IPS-NIHi7 (cell line): ENCODE measurements around the gene MARK3.

Source experiments
- DNase-seq: peaks from one replicate; pipeline ENCODE4 v3.0.0; 2012; ENCODE audit warnings: mixed read lengths; ENCODE audit errors: extremely low spot score

The MARK3 gene

DNA sequence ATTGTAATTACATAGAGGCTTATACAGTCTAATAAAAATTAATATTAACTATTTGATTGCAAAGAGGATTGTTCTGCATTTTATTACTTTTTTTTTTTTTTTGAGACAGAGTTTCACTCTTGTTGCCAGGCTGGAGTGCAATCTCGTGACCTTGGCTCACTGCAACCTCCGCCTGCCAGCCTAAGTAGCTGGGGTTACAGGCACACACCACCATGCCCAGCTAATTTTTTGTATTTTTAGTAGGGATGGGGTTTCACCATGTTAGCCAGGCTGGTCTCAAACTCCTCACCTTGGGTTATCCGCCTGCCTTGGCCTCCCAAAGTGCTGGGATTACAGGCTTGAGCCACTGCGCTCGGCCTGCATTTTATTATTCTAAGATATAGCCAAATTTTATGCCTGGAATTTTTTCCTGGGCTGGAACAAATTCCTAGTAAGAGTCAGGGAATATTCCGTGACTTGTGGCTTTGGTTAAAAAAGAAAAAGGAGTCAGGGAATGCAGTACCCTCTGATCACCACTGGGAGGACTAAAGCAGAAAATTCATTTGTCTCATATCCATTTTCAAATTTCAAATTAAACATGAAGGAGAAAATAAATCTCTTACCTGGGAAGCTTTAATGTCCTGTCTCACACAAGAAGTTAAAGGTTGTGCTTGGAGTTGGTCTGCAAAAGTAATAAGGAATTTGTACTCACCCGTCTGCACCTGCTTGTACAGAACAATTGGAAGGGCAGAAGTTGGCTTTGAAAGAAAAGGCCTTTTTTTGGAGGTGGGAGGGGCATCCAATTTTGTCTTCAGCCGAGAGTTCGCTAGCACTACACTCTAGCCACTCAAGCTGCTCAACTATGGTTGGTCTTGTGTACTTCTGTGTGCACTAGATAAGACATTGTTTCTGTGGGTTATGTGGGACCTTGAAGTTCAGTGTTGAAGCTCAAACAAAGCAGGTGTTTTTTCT, 8.7 kb downstream of the MARK3 start:
- no peak for DNase-seq

DNA sequence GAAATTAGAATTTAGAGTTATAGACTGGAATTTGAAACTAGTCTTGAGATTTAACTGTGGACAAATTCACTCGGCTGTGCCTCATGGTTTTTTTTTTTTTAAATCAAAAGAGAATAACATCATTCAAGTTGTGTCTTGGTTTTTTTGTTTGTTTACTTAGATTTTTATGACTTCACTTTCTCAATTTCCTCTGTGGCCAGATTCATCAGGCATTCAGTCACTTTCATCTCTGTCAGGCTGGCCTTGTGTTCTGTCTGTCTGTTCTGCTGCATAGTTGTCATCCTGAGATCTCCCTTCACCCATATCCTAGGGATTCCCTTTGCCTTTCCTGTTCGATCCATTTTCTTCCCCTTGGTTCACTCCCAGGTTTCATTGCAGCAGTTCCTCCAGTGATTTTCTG, 10.0 kb downstream of the MARK3 start:
- DNase-seq: no peak

DNA sequence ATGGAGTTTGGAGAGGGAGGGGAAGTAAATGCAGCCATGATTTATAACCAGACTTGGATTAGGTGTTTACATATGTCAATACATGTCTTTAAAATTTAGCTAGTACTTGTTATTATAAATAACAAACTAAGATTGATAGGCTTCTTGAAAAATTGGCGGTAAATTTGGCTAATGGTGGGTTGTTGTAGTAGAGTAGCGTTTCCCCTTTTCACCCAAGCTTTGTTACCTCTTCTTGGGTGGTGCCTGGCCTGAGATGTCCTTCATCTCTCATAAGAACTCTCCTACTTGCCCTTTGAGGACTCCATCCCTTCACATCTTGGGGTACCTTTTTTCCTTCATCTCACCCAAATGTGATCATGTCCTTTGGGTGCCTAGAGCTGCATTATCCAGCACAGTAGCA, 11.2 kb downstream of the MARK3 start:
- no peak for DNase-seq

DNA sequence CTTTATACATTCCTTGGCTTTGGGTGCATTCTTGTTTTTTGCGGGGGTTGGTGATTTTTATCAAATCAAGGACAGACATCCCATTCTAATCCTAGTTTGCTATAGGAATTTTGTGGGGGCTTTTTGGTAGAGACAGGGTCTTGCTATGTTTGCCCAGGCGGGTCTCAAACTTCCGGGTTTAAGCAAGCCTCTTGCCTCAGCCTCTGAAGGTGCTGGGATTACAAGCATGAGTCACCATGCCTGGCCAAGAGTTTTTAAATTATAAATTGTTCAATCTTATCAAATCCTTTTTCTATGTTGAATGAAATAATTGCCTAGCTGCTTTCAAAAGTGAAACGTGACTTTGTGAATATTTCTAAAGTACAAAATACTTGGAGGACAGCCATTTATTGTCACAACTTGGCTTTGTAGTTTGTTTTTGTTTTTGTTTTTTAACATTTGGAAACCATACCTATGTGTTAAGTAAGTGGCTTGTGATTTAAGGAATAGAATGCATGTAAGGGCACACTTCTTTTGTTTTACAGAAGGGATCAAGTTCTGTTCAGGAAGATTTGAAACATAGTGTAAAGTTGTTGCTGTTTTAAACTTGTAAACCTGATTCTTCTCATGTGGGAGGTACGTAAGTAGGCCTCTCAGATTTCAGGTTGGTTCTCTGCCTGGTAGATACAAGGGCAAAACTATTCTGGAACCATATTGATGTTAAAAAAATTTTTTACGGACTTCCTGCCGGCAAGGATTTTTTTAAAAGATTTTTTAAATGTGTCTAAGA, 13.4 kb downstream of the MARK3 start:
- DNase-seq: no peak

DNA sequence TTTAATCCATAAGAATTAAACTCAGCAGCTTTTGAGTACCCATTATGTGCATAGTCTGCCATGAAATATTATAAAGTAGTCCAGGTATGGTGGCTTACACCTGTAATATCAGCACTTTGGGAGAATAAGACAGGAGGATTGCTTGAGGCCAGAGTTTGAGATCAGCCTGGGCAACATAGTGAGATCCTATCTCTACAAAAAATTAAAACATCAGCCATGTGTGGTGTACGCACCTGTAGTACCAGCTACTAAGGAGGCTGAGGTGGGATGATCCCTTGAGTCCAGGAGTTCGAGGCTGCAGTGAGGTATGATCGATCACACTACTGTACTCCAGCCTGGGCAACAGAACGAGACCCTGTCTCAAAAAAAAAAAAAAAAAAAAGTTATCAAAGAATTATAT, 15.3 kb downstream of the MARK3 start:
- DNase-seq: no peak

DNA sequence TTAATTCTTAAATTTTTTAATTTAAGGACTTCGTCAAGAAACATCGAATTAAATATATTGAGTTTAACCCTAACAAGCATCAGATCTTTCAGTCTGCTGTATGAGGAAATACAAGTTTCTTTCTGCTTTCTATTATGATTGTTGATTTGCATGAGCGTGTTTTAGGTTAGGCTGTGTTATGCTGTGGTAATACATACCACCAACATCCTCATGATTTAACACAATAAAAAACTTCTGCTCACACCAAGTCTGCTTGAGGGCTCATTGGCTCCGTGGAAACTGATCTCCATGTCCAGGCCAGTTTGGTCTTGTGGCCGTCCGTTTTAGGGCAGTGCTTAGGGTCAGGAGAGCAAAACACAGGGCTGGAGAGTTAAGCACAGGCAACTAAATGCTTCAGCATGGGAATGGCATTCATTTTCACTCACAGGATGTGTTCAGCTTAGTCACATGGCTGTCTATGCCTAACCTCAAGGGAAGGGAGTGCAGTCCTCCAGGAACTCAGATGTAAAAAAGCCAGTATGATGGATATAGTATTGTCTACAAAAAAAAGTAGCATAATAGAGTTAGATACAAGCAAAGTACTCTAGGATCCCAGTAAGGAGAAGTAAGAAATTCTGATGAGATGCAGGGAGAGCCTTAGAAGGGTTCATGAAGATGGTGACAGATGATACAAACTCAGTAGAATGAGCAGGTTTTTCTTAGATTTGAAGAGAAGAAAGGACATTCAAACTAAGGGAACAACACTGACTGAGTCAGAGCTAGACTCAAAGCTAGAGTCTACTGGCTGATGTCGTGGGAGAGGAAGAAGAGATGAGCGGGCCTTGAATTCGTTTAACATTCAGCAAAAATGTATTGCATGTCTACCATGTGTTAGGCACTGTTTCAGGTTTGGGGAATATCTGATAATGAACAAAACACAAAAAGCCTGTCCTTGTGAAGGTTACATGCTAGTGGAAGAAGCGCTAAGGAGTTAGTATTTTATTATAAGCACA, 16.3 kb downstream of the MARK3 start:
- DNase-seq: no peak

DNA sequence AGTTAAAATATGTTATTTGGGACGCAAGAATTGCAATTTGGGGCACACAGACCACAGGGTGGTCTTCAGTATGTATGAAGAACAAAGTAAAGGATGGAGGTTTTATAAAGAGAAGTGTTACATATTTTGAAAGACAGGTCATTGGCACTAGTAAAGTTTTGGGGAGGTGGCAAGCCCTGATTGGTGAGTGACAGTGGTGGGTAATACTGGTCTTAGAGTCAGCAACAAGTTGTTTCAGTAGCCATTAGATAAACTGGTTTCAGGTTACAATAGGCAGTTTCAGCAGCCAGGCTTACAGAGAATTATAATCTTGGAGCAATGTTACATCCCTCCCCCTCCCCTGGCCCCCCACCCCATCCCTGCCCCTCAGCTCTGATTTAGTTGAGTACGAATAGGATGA, 17.5 kb downstream of the MARK3 start:
- no peak for DNase-seq

DNA sequence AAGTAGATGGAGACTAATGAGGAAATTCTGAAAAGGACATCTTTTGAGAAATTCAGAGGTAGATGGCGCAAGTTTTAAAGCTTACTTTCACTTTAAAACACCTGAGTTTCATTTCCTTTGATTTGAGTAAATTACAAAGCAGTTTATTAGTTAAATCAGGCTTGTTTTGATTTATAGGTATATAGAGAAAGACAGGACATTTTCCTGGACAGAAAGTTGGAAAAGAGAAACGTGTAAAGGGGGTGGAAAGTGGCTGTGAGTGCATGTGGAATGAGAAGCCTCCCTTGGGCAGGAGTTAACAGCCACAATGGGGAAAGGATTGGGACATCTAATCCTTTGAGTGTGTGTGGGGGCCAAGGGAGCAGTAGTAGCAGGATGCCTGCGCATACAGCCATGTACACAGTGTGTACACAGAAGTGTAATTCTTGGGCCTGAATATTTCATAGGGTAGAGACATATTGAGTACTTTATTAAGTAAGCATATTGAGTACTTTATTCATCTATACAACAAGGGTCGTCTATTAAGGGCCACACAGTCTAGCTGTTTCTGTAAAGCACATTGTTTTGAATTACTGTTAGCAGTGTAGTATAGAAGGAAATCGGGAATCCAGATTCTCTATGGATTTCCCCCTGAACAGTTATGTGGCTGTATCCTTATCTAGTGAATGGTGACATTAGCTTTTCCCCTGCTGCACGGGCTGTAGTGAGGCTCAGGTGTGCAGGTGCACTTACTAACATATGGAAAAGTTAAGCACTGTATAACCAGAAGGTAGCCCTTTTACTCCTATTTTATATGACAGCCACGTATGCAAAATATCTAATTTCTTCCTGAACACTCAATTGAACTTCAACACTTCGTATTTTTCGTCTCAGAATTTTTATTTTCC, 19.1 kb downstream of the MARK3 start:
- DNase-seq: no peak

DNA sequence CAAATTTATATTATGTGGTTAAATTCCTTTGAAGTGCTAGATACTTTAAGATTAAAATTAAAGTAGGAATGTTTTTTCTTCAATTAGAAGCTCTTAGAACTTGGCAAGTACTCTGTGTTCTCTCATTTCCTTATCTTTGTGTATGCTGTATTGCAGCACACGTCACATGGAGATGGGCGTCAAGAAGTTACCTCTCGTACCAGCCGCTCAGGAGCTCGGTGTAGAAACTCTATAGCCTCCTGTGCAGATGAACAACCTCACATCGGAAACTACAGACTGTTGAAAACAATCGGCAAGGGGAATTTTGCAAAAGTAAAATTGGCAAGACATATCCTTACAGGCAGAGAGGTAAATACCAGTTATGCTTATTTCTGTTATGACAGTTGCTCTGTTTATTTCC, 19.7 kb downstream of the MARK3 start:
- no peak for DNase-seq

DNA sequence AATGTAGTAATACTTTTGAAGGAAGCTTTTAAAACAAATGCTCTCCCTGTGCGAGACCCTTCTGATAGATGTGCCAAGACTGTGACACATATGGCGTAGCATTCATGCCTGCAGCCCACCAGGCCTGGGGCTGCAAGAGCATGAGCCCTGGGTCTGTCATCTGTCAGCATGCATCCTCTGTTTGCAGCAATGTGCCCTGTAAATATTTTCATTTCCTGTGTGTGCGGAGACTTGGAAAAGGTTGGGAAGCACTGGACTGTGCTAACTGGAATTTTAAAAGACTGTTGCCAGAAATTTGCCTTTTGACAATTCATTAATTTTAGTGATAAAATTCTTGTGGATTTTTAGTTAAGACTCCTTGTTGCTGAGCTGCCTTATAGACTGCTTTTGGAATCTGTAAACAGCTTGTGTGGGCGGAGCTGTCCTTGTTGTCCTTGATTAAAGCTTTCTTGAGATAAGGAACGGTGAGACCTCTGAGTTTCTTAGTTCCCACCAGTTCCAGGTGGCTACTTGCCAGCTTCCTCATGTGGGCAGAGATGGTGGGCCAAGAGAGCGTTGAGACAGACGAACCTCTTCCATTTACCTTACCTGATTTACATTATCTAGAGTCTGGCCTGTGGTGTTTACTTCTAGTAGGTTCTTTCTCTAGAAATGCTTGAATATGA, 23.4 kb downstream of the MARK3 start:
- no peak for DNase-seq

DNA sequence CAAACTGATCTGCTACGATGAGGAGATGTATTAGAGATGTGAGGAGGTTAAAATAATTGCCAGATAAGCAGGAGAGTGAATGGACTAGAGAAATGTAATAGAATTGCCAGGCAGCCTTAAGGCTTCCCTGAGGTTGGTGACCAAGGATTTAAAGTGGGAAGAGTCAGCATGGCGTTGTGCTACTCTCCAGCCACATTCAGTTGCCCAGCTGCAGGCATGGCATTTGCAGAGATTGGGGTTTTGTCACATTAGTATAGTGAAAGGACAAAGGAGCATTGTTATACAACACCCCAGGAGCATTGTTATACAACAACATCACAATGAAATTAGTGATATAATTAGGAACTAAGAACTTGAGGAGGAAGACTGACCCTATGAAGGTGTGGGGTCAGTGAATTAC, 31.7 kb downstream of the MARK3 start:
- no peak for DNase-seq

DNA sequence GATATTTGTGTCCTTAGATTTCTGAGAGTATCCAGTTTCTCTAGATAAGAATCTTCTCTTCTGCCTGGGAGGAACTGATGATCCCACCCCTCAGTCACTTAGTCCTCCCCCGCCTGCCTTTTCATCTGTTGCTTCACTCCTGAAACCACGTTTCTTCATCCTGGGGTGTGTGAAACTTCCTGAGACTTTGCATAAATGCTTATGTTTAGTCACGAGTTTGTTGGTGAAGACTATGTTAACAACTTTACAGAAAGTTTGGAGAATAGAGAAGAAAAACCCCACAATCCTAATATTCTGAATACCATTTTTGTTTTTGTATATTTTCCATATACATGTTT, 33.2 kb downstream of the MARK3 start:
- DNase-seq: no peak

DNA sequence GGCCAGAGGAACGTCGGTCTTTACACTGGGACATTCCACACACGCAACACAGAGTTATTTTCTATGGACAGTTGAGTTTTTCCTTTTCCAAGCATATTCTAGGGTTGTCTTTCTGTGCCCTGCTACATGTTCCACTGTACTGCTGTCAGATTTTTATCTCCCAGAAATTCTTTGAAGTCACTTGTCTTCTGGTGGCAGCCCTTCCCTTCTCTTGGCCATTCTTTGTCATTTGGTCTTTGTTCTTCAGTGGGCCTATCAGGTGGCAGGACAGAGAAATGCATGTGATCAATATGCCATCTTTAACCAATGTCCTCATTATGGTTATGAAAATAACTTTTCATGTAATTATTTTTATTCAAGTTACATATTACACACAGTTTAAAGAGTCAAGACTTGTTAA, 36.3 kb downstream of the MARK3 start:
- DNase-seq: no peak

DNA sequence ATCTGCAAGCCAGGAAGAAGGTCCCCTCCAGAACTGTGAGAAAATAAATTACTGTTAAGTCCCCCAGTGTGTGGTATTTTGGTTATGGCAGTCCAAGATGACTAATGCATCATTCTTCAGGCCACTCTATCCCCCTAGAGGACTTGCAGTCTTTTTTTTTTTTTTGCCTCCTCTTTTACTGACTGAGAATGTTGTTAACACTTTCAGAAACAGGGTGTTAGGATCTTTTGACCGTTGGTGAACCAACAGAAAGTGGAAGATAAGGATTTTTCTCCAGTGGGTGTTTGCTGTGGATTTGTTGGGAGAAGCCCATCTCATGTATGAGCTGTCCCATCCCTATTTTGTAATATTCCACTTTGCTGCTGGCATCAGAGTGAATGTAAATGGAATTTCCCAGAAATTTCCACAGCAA, 37.8 kb downstream of the MARK3 start:
- DNase-seq: no peak

DNA sequence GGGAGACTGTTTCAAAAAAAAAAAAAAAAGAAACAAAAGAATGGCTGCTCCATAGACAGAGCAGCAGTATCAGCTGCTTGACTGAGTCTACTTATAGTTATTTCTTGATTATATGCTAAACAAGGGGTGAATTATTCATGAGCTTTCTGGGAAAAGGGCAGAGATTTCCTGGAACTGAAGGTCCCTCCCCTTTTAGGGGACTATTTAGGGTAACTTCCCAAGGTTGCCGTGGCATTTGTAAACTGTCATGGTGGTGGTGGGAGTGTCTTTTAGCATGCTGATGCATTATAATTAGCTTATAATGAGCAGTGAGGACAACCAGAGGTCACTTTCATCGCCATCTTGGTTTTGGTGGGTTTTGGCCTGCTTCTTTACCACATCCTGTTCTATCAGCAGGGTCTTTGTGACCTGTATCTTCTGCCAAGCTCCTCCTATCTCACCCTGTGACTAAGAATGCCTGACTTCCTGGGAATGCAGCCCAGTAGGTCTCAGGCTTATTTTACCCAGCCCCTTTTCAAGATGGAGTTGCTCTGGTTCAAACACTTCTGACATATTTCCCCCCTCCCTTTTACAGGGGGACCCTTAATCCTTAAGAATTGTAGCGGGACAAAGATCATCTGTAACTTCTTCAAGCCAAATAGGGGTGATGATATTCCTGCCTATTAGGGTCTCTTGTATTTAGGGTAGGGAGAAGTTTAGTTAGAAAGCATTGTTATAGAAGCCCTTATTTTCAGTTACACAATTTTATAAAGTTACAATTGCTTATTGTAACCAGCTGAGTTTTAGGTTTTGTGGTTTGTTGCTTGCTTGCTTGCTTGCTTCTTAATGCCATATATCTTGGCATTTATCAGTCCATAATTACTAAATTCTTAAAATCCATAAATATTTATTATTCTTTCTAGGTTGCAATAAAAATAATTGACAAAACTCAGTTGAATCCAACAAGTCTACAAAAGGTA, 42.5 kb downstream of the MARK3 start:
- DNase-seq: no peak

DNA sequence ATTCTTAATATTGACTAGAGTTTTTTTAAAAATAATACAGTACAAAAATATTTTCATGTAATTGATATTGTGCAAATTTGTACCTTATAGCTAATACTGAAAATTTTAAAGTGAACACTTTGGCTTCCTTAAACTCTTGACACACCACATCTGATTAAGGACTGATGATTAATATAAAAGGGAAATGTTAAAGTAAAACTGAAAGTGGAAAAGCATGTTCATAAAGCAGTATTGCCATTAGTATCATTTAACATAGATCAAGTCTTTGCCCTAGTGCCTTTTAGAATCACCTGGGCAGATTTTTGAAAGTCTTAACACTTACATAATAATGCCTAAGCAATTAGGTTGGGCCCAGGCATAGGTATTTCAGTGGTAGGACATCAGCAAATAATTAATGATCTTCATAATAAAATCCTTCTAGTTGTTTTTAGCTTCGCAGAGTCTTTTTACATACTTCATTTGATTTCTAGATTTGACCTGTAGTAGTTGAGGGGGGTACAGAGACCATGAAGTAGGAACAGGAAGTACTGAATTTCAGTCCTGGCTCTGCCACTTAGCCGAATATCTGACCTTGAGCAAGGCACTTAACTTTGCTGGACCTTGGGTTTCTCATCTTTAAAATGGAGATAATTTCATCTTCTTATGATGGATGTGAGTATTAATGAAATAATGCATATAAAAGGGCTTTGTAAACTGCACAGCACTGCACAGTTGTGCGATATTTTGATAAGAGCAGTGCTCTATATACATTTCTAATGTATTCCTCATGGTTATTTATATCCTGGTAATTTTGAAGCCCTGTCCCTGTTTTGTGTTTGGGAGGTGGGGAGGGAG, 43.7 kb downstream of the MARK3 start:
- DNase-seq: no peak

DNA sequence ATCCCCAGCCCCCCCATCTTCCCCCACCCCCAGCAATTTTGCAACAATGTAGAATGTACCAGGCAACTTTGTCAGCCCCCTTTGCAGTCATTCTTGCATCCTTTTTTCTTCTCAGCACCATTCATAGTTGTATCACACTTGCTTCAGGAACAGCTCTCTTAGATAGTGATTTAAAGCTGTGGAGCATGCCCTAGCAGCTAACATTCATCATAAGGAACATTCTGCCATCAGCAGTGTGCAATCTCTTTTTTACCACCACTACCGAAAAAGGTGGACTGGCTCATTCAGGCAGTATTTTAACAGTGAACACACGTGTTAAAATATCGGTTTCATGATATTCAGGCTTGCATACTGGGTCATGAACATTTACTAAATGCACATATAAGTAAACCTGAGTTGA, 45.1 kb downstream of the MARK3 start:
- DNase-seq: no peak

DNA sequence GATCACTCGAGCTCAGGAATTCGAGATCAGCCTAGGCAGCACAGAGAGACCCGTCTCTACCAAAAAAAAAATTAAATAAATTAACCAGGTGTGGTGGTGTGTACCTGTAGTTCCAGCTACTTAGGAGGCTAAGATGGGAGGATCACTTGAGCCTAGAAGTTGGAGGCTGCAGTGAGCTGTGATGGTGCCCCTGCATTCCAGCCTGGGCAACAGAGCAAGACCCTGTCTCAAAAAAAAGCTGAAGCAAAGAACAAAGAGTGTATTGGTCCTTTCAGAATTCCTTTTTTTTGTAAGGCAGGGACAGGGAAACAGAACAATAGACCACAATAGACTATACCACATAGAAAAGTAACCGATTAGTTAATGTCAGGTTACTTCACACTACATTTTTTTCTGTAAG, 47.4 kb downstream of the MARK3 start:
- no peak for DNase-seq
